SHP77 treated with DMSO at 0.1 percent for 48 hours (cell line): ENCODE data around the gene DBR1.
A peak's percentile ranks its signal among the peaks of the same experiment; 100 is the strongest.
"Not testable (repeated sequence)": the region's sequence is repeated elsewhere in the genome, so short reads cannot be mapped to it uniquely, and the experiment has no call there.

ENCODE experiments used
- DNase-seq: peaks from one replicate; lab custom pipeline; 2025; lab: John Stamatoyannopoulos, UW

DBR1 gene

GRCh38 chr3:138186803-138187295, 12.1 kb upstream of the DBR1 start:
- no peak for DNase-seq

GRCh38 chr3:138186221-138186620, 11.5 kb upstream of the DBR1 start:
- DNase-seq, result no peak

- no peak for DNase-seq
Observed at GRCh38 chr3:138184994-138185393, 10.3 kb upstream of the DBR1 start.

- peak; percentile 54 for DNase-seq
Observed at GRCh38 chr3:138180375-138181029, 5.8 kb upstream of the DBR1 start.

GRCh38 chr3:138173769-138174420, 826 bp downstream of the DBR1 start:
- DNase-seq, result no peak

- no peak for DNase-seq
Observed at GRCh38 chr3:138172625-138173024, 2.1 kb downstream of the DBR1 start.

- DNase-seq, result no peak
Observed at GRCh38 chr3:138165061-138165460, 9.7 kb downstream of the DBR1 start.

- DNase-seq, result no peak
Observed at GRCh38 chr3:138157743-138158142, 17.0 kb downstream of the DBR1 start.

- no peak for DNase-seq
Observed at GRCh38 chr3:138154534-138154933, 20.2 kb downstream of the DBR1 start.

- no peak for DNase-seq
Observed at GRCh38 chr3:138148503-138148902, 26.2 kb downstream of the DBR1 start.

- not testable (repeated sequence) for DNase-seq
Observed at GRCh38 chr3:138142181-138142580, 32.5 kb downstream of the DBR1 start.

- no peak for DNase-seq
Observed at GRCh38 chr3:138140940-138141339, 33.8 kb downstream of the DBR1 start.

- no peak for DNase-seq
Observed at GRCh38 chr3:138139691-138140090, 35.0 kb downstream of the DBR1 start.

- DNase-seq, result no peak
Observed at GRCh38 chr3:138137861-138138260, 36.9 kb downstream of the DBR1 start.

GRCh38 chr3:138136201-138136600, 38.5 kb downstream of the DBR1 start:
- DNase-seq, result no peak

GRCh38 chr3:138135833-138136194, 38.9 kb downstream of the DBR1 start:
- DNase-seq, result no peak

- DNase-seq, result no peak
Observed at GRCh38 chr3:138135146-138135832, 39.4 kb downstream of the DBR1 start.

GRCh38 chr3:138132239-138132638, 42.5 kb downstream of the DBR1 start, which contains the start of gene A4GNT:
A4GNT (minus strand) TSS chr3:138132390; CDS start chr3:138131256, 1,134 bp downstream.
- DNase-seq, result no peak

- DNase-seq, result no peak
Observed at GRCh38 chr3:138127636-138128365, 46.9 kb downstream of the DBR1 start.

- DNase-seq, result no peak
Observed at GRCh38 chr3:138125548-138126221, 49.0 kb downstream of the DBR1 start.

- DNase-seq, result no peak
Observed at GRCh38 chr3:138124706-138125355, 49.9 kb downstream of the DBR1 start.
